ENCODE measurements around the gene DRAXIN.
A peak's percentile ranks its signal among the peaks of the same experiment; 100 is the strongest.

DRAXIN gene

GRCh38 chr1:11738783-11739182 lies 47.3 kb downstream of the DRAXIN start:
- no peak for DNase-seq (ENCODE audit: low spot score)

- DNase-seq (ENCODE audit: low spot score), result no peak
These were observed 49.0 kb downstream of the DRAXIN start for GRCh38 chr1:11740258-11741192.

GRCh38 chr1:11741482-11741881 lies 50.0 kb downstream of the DRAXIN start:
- no peak for DNase-seq (ENCODE audit: low spot score)

- DNase-seq (ENCODE audit: low spot score), result no peak
These were observed 50.5 kb downstream of the DRAXIN start for GRCh38 chr1:11741919-11742558.

GRCh38 chr1:11744287-11744686 lies 52.8 kb downstream of the DRAXIN start:
- DNase-seq (ENCODE audit: low spot score), result no peak

GRCh38 chr1:11746092-11746491 lies 54.6 kb downstream of the DRAXIN start:
- no peak for DNase-seq (ENCODE audit: low spot score)

- peak; percentile 53 for DNase-seq (ENCODE audit: low spot score)
These were observed 55.4 kb downstream of the DRAXIN start for GRCh38 chr1:11746795-11747487.

- DNase-seq (ENCODE audit: low spot score), result no peak
These were observed 57.0 kb downstream of the DRAXIN start for GRCh38 chr1:11748294-11749202.

GRCh38 chr1:11749203-11749689 lies 57.7 kb downstream of the DRAXIN start:
- peak; percentile 52 for DNase-seq (ENCODE audit: low spot score)

GRCh38 chr1:11749996-11750395 lies 58.5 kb downstream of the DRAXIN start:
- no peak for DNase-seq (ENCODE audit: low spot score)

GRCh38 chr1:11751087-11751486 lies 59.6 kb downstream of the DRAXIN start:
- DNase-seq (ENCODE audit: low spot score), result no peak

- DNase-seq (ENCODE audit: low spot score), result no peak
These were observed 61.0 kb downstream of the DRAXIN start for GRCh38 chr1:11752359-11753088.

- no peak for DNase-seq (ENCODE audit: low spot score)
These were observed 62.2 kb downstream of the DRAXIN start for GRCh38 chr1:11753555-11754208.

- DNase-seq (ENCODE audit: low spot score), result no peak
These were observed 65.5 kb downstream of the DRAXIN start for GRCh38 chr1:11757047-11757446.

- no peak for DNase-seq (ENCODE audit: low spot score)
These were observed 68.3 kb downstream of the DRAXIN start for GRCh38 chr1:11759791-11760190.

GRCh38 chr1:11761285-11761684 lies 69.8 kb downstream of the DRAXIN start:
- no peak for DNase-seq (ENCODE audit: low spot score)

GRCh38 chr1:11761988-11762406 lies 70.5 kb downstream of the DRAXIN start, which contains the start of gene C1orf167:
Gene C1orf167 (plus strand): TSS chr1:11762193. CDS start chr1:11764401, 2,208 bp downstream.
- no peak for DNase-seq (ENCODE audit: low spot score)

- DNase-seq (ENCODE audit: low spot score), result no peak
These were observed 72.6 kb downstream of the DRAXIN start for GRCh38 chr1:11764115-11764514.

GRCh38 chr1:11764519-11764918 lies 73.0 kb downstream of the DRAXIN start:
- no peak for DNase-seq (ENCODE audit: low spot score)
